GM12874 (cell line): ENCODE data around the gene PDE4A.

Source experiments
- TF ChIP-seq, protein P1 (sequence below): IDR thresholded peaks from 2 replicates; pipeline ENCODE4 v1.5.1; 2011; ENCODE audit warnings: low read depth, mild to moderate bottlenecking, control low read depth, low read length, moderate library complexity; ENCODE audit not compliant: insufficient read depth

The PDE4A gene

DNA sequence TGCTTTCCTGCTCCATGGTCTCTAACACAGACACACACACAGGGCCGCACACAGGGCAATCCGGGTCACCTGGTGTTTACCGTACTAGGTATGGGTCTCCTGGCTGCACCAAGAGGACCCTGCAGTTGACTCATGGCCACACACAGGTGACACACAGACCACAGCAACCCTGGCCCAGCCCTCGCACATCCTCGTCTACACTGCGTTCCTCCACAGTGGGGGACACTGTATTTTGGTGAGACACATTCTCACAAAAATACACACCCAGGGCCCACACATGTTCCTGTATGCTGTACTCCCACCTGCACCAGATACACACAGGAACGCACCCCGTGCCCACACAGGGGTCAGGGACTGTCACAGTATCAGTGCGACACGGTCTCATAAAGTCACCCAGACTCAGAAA lies 12.8 kb downstream of the PDE4A start:
- TF ChIP-seq, protein P1, sequence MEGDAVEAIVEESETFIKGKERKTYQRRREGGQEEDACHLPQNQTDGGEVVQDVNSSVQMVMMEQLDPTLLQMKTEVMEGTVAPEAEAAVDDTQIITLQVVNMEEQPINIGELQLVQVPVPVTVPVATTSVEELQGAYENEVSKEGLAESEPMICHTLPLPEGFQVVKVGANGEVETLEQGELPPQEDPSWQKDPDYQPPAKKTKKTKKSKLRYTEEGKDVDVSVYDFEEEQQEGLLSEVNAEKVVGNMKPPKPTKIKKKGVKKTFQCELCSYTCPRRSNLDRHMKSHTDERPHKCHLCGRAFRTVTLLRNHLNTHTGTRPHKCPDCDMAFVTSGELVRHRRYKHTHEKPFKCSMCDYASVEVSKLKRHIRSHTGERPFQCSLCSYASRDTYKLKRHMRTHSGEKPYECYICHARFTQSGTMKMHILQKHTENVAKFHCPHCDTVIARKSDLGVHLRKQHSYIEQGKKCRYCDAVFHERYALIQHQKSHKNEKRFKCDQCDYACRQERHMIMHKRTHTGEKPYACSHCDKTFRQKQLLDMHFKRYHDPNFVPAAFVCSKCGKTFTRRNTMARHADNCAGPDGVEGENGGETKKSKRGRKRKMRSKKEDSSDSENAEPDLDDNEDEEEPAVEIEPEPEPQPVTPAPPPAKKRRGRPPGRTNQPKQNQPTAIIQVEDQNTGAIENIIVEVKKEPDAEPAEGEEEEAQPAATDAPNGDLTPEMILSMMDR: no peak

DNA sequence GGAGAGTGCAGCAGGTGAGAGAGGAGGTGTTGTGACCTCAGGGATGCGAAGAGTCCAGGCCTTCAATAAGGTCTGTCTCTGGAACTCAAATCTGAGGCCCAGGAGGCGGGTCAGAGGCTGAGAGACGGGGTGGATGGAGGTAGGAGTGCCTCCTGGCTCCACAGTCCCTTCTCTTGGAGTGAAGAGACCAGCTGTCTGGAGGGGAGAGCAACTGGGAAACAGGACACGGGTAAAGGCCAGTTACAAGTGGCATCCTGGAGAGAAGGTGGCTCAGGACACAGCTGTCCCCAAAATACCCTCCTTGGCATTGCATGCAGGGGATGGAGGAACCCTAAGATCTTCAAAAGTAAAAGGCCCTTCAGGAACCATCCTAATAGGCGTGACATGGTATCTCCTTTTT lies 19.2 kb downstream of the PDE4A start:
- TF ChIP-seq, protein P1: no peak

DNA sequence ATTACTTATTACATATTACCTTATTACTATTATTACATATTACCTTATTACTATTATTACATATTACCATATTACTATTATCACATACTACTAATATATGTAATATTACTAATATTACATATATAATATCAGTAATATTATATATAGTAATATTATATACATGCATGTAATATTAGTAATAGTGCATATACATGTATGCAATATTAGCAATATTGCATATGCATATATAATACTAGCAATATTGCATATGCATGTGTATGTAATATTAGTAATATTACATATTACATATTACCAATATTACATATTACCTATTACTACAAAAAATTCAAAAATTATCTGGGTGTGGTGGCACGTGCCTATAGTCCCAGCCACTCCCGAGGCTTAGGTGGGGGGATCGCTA lies 22.4 kb downstream of the PDE4A start:
- TF ChIP-seq, protein P1: no peak

DNA sequence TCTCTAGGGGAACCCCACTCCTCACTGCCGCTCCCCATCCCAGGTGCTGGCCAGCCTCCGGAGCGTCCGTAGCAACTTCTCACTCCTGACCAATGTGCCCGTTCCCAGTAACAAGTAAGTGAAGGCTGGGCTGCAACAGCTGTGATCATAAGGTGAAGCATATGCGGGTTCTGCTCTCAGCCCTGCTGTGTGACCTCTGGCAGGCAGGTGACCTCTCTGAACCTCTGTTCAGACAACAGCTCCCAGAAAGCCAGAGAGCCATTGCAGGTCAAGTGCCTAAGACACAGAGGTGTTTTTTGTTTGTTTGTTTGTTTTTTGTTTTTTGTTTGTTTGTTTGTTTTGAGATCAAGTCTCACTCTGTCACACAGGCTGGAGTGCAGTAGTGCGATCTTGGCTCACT lies 28.7 kb downstream of the PDE4A start:
- TF ChIP-seq, protein P1: no peak

DNA sequence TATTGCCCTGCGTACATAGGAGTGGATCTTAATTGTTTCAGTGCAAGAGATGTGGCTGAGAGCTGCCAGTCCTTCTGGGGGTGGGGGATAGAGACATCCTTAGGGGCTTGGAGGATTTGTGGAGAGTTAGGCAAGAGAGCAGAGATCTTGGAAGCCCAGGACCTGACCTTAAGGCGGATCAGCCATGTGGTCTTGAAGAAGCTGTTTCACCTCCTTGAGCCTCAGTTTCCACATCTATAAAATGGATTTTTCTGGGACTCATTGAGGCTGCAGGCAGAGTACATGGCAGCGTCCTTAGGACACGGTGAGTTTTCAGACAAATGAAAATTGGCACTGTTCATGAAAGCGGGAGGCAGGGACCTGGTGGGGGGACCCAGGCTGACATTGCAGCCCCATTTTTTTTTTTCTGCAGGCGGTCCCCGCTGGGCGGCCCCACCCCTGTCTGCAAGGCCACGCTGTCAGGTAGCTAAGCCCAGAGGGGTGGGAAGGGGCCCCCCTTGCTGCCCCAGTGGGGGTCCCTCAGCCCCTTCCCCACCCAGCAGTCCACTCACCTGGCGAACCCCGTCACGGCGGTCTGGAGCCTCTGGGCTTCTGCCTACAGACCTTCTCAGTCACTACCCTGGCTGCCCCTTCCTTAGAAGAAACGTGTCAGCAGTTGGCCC lies 30.0 kb downstream of the PDE4A start:
- TF ChIP-seq, protein P1: no peak

DNA sequence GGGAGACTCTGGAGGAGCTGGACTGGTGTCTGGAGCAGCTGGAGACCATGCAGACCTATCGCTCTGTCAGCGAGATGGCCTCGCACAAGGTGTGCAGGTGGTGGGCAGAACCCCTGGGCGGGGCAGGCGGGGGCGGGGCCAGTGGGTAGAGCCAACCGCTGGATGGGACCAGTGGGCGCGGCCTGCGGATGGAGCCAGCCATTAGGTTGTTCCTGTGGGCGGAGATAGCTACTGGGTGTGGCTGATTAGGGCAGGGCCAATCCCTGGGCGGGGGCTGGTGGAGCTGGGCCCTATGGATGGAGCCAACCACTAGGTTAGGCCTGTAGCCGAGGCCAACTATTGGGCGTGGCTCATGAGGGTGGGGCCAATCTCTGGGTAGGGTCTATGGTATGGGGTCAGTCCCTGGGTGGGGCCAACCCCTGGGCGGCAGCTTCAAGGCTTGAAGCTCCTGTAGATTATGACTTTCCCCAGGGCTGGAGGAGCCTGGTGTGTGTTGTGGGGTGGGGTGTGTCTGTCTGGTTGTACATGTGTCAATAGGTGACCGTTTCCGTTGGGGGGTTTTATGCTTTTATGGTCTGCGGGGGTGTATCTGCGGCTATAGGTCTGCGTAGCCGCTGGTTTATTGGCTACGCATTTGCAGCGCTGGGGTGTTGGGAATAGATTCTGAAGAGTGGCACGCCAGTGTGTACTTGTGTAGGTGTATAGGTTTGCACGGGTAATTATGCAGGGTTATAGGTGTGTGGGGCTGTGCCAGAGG lies 30.7 kb downstream of the PDE4A start:
- TF ChIP-seq, protein P1: no peak

DNA sequence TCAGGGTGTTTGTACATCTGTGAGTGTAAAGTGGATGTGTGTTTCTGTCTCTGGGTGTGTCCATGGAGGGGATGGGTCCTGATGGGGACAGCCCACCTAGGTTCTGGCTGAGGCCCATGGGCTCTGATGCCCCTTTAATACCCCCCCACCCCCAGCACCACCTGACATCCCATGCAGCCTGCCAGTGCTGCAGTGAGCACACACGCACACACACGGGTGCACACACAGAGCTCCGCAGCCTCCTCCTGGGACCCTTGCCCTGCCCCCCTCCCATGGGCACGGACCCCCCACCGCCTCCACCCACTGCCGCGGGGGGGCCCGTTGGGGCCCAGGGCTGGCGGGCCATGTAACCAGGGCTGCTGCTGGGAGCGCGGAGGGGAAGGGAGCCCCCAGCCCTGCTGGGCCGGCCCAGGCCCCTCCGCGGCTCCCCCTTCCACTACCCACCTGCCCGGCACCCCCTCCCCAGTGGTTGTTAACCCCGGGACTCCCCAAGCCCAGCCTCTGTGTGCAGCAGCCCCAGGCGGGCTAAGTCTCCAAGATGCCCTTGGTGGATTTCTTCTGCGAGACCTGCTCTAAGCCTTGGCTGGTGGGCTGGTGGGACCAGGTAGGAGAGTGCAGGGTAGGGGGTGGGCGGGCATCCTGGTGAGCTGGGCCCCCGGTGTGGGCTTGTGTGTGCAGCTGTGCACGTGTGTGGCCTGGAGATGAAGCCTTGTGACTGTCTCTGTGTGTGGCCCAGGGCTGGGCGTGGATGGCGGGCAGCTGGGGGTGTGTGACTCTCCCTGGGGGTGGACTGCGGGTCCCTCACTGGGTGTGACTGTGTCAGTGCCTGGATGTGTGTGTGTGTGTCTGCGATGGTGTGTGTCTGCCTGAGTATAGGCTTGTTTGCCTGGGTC lies 32.6 kb downstream of the PDE4A start:
- TF ChIP-seq, protein P1: no peak
